IgD-negative memory B cell (primary cell): ENCODE data around the gene CNFN. TPM values are rescaled to one million over a fixed set of nuclear protein-coding genes. Genes with fewer than 3 reads are reported as not detected.

ENCODE experiments used
- H3K27ac Mint-ChIP-seq, 3 donors: one replicate each; pipeline ENCODE4 v1.8.0; 2020 to 2022; ENCODE audit warnings: mild to moderate bottlenecking in 3 of 3, mixed read lengths in 3 of 3, moderate library complexity in 1 of 3
- H3K27me3 Mint-ChIP-seq: one replicate; pipeline ENCODE4 v1.8.0; 2021; ENCODE audit warnings: mixed read lengths
- H3K36me3 Mint-ChIP-seq: one replicate; pipeline ENCODE4 v1.8.0; 2020; ENCODE audit warnings: mild to moderate bottlenecking, mixed read lengths
- H3K4me1 Mint-ChIP-seq, 3 donors: one replicate each; pipeline ENCODE4 v1.8.0; 2020 to 2022; ENCODE audit warnings: mixed read lengths in 3 of 3, mild to moderate bottlenecking in 1 of 3
- H3K4me3 Mint-ChIP-seq, 4 donors: one replicate each; pipeline ENCODE4 v1.8.0; 2020 to 2022; ENCODE audit warnings: mild to moderate bottlenecking in 4 of 4, mixed read lengths in 4 of 4, moderate library complexity in 3 of 4
- H3K9me3 Mint-ChIP-seq, 3 donors: one replicate each; pipeline ENCODE4 v1.8.0; 2020 to 2021; ENCODE audit warnings: mixed read lengths in 3 of 3, mild to moderate bottlenecking in 1 of 3
- polyA plus RNA-seq: library from polyadenylated mRNA; unstranded; fragments of 300-500 nt; fragmentation: Illumina TruSeq; gene quantifications from one replicate; pipeline ENCODE4 v1.2.3, GENCODE V29; 2021

Gene CNFN
- polyA plus RNA-seq, 1 donor from 2014 or later = 42.5 TPM

- H3K4me1 Mint-ChIP-seq = peaks cover 20 to 36% (median 28%) of the 10 kb centered on the region in 3 donors
- no peaks in the 10 kb centered on the region for H3K36me3 Mint-ChIP-seq
- peak overlapping the region; percentile 74 to 86 (median 81) for H3K27ac Mint-ChIP-seq
- peak overlapping the region in 2 of 4 donors; percentile 27 to 100 for H3K4me3 Mint-ChIP-seq
- no peaks in the 10 kb centered on the region for H3K27me3 Mint-ChIP-seq
- H3K9me3 Mint-ChIP-seq = no peaks in the 10 kb centered on the region
These were observed 31.0 kb upstream of the CNFN start for GRCh38 chr19:42421101-42421500.

- Mint-ChIP-seq H3K36me3 (no peaks in the 10 kb centered on the region), H3K27ac (peak overlapping the region; percentile 8 to 81 (median 51)), H3K4me1 (peaks cover 20 to 36% (median 28%) of the 10 kb centered on the region in 3 donors), H3K4me3 (peak overlapping the region; percentile 55 to 74 (median 64)), H3K27me3 (no peaks in the 10 kb centered on the region), H3K9me3 (no peaks in the 10 kb centered on the region)
These were observed 30.0 kb upstream of the CNFN start for GRCh38 chr19:42420055-42420544.

- H3K4me3 Mint-ChIP-seq = no peak overlapping the region
- peaks cover 20 to 35% (median 29%) of the 10 kb centered on the region in 3 donors for H3K4me1 Mint-ChIP-seq
- no peaks in the 10 kb centered on the region for H3K36me3 Mint-ChIP-seq
- H3K9me3 Mint-ChIP-seq = no peaks in the 10 kb centered on the region
- no peak overlapping the region for H3K27ac Mint-ChIP-seq
- H3K27me3 Mint-ChIP-seq = no peaks in the 10 kb centered on the region
These were observed 29.2 kb upstream of the CNFN start for GRCh38 chr19:42419309-42419708.

GRCh38 chr19:42412661-42413076 lies 22.6 kb upstream of the CNFN start:
- no peaks in the 10 kb centered on the region for H3K9me3 Mint-ChIP-seq
- H3K4me1 Mint-ChIP-seq = peaks cover 0 to 4% (median 2%) of the 10 kb centered on the region in 3 donors
- no peaks in the 10 kb centered on the region for H3K36me3 Mint-ChIP-seq
- H3K4me3 Mint-ChIP-seq = no peak overlapping the region
- H3K27ac Mint-ChIP-seq = no peak overlapping the region
- no peaks in the 10 kb centered on the region for H3K27me3 Mint-ChIP-seq

DNA sequence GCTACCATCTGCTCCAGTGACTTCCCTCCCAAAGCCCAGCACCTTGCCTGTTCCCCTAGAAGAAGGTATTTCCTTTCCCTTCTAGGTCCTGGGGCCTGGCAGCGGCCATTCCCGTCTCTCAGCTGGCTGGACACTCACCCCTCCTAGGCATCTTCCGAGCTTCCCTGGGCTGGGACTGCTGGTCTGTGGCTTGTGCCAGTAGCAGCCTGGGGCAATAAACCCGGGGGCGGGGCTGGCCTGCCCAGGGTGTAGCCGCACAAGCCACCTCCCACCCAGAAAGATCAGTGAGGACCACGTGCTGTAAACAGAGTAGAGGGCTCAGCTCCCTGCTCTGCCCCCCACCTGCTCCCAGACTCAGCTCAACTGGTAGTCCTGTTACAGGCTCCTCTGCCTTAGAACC lies 22.1 kb upstream of the CNFN start:
- H3K4me3 Mint-ChIP-seq = no peak overlapping the region
- no peaks in the 10 kb centered on the region for H3K36me3 Mint-ChIP-seq
- H3K27ac Mint-ChIP-seq = no peak overlapping the region
- H3K27me3 Mint-ChIP-seq = no peaks in the 10 kb centered on the region
- H3K4me1 Mint-ChIP-seq = peaks cover 0 to 4% (median 2%) of the 10 kb centered on the region in 3 donors
- H3K9me3 Mint-ChIP-seq = no peaks in the 10 kb centered on the region

- Mint-ChIP-seq H3K4me3 (no peak overlapping the region), H3K9me3 (no peaks in the 10 kb centered on the region), H3K4me1 (peaks cover 0 to 4% (median 2%) of the 10 kb centered on the region in 3 donors), H3K36me3 (no peaks in the 10 kb centered on the region), H3K27ac (no peak overlapping the region), H3K27me3 (no peaks in the 10 kb centered on the region)
These were observed 21.6 kb upstream of the CNFN start for GRCh38 chr19:42411581-42412178.

DNA sequence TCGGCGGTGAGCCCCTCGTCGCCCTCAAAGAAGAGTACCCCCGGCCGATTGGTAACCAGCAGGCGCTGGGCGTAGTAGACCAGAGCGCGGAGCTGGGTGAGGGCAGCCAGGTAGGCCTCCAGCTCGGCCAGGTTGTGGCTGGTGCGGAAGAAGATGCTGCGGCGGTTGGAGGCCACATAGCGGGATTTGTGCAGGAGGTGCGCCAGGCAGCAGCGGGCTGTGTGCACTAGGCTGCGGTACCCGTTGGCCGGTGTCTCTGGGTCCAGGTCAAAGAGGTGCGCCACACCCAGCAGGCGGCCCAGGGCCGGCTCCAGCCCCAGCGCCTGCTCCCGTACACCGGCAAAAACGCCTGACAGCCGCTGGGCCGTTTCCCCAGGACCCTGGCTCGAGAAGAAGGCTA lies 20.3 kb upstream of the CNFN start:
- H3K4me3 Mint-ChIP-seq = no peak overlapping the region
- no peaks in the 10 kb centered on the region for H3K27me3 Mint-ChIP-seq
- no peaks in the 10 kb centered on the region for H3K36me3 Mint-ChIP-seq
- no peak overlapping the region for H3K27ac Mint-ChIP-seq
- no peaks in the 10 kb centered on the region for H3K9me3 Mint-ChIP-seq
- peaks cover 0 to 4% (median 2%) of the 10 kb centered on the region in 3 donors for H3K4me1 Mint-ChIP-seq

- H3K27ac Mint-ChIP-seq = no peak overlapping the region
These were observed 19.4 kb upstream of the CNFN start for GRCh38 chr19:42409477-42409876.

DNA sequence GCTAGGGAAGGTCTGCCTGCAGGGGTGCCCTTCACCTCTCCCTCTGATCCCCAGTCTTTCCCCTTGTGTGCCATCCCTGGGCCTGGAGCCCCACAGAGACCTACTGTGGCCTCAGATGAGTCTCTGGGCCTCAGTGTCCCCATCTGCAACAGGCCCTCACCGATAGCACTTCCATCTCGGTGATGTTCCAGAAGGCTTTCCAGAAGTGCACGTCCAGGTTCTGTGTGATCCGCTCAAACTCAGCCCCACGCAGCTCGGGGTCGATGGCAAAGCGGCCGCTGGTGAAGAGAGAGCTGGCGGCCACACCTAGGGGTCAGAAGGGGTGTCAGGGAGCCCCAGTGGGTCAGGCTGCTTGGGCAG lies 17.7 kb upstream of the CNFN start:
- no peaks in the 10 kb centered on the region for H3K27me3 Mint-ChIP-seq
- H3K27ac Mint-ChIP-seq = no peak overlapping the region
- peaks cover 2% of the 10 kb centered on the region for H3K36me3 Mint-ChIP-seq
- H3K9me3 Mint-ChIP-seq = no peaks in the 10 kb centered on the region
- H3K4me3 Mint-ChIP-seq = no peak overlapping the region
- peaks cover 0 to 2% (median 2%) of the 10 kb centered on the region in 3 donors for H3K4me1 Mint-ChIP-seq

More at GRCh38 chr19:42409477-42409876, 19.4 kb upstream of the CNFN start:
- Mint-ChIP-seq H3K4me1 (peaks cover 0 to 4% (median 2%) of the 10 kb centered on the region in 3 donors), H3K36me3 (no peaks in the 10 kb centered on the region), H3K27me3 (no peaks in the 10 kb centered on the region), H3K9me3 (no peaks in the 10 kb centered on the region), H3K4me3 (no peak overlapping the region)

DNA sequence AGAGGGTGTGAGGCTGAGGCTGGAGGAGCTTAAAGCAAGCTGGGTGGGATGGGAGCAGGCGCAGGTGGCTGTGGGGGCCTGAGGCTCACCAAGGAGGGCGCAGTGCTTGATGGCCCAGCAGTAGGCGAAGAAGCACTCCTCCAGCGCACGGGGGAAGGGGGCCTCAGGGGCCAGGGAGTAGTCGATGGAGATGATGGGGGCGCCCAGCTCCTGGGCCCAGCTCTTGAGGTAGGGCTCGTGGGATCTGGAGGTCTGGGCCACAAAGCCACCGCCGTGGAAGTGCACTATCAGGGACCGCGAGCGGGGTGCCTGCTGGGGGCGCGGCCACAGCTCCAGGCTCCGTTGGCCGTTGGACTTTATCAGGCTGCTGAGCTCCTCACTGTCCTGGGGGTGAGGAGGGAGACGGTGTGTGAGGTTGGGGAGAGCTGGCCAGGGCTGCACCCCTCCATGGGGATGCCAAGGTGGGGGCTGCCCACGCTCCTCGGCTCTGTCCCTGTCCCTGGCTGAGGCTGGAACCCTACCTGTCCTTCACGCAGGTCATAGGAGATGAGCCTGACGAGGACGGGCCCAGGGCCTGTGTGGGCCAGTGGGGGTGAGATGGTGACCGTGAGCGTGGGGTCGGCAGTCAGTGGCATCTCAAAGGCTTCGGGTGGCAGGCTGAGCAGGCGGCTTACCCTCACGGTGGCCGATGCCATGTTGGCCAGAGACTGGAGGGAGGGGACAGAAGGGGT lies 17.2 kb upstream of the CNFN start:
- peaks cover 2% of the 10 kb centered on the region for H3K36me3 Mint-ChIP-seq
- no peaks in the 10 kb centered on the region for H3K27me3 Mint-ChIP-seq
- no peak overlapping the region for H3K4me3 Mint-ChIP-seq
- no peaks in the 10 kb centered on the region for H3K9me3 Mint-ChIP-seq
- H3K4me1 Mint-ChIP-seq = peaks cover 0 to 4% (median 2%) of the 10 kb centered on the region in 3 donors
- no peak overlapping the region for H3K27ac Mint-ChIP-seq

DNA sequence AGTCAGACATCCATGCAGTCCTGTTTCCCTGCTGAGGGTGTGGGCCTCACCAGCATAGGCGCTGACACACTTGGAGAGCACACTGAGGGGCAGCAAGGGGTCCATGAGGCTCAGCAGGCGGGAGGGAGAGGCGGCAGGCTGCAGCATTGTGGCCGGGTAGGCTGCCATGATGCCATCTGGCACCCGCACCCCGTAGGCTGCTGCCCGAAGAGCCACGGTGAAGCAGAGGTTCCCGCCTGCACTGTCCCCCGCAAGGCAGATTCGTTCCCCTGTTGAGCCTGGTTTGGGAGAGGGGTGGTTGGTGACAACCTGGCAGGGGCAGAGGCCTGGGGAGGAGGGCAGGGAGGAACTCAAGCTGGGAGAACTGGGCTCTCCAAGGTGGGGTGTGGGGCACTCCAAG lies 16.0 kb upstream of the CNFN start:
- H3K27ac Mint-ChIP-seq = no peak overlapping the region
- peaks cover 2 to 5% (median 4%) of the 10 kb centered on the region in 3 donors for H3K4me1 Mint-ChIP-seq

DNA sequence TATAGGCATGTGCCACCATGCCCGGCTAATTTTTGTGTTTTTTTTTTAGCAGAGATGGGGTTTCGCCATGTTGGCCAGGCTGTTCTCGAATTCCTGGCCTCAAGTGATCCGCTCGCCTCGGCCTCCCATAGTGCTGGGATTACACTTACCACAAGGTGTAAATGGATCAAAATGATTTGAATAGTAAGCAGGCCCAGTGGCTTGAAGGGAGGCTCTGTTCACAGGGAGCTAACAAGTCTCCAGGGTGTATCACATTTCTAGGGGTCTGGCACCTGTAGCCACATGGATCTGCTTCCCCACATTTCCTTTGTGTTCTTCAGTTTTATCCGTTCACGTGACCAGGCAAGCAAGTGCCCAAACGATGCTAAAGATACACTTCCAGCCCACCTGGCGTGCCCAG lies 13.5 kb upstream of the CNFN start:
- Mint-ChIP-seq H3K4me3 (peak overlapping the region in 3 of 4 donors; percentile 30 to 88 (median 58)), H3K27ac (no peak overlapping the region), H3K36me3 (peaks cover 4% of the 10 kb centered on the region), H3K9me3 (no peaks in the 10 kb centered on the region), H3K4me1 (peaks cover 13 to 14% (median 14%) of the 10 kb centered on the region in 3 donors), H3K27me3 (no peaks in the 10 kb centered on the region)

More for the DNA sequence above, 16.0 kb upstream of the CNFN start:
- Mint-ChIP-seq H3K36me3 (peaks cover 2% of the 10 kb centered on the region), H3K27me3 (no peaks in the 10 kb centered on the region), H3K4me3 (no peak overlapping the region), H3K9me3 (no peaks in the 10 kb centered on the region)

DNA sequence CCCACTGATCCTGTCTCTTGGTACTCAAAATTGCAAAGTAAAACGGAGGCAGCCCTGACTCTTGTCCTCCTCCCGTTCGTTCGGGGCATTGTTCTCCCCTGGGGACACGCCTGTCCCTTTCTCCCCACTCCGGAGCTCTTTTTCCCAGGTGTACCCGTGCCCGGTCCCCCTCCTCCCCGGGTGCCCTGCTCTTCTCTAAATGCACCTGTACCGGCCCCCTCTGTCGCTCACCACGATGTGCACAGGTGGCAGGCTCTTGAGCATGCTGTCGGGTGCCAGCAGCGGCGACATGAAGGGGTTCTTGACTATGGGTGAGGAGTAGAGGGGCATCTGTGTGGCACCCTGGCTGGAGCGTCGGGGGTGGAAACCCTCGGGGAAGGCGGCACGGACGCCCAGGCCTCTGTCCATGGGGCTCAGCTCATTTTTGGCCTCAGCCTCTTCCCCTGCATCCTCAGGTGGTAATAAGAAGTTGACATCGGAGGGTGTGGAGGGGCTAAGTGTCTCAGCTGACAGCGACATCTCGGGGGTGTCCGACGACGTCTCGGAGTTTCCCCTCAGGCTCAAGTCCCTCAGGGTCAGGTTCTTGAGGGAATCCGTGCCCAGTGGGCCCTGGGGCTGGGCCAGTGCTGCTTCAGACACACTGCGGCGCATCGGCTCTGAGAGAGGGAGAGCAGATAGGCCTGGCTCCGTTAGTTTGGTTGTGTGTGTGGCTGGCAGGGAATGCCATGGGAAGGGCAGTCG lies 12.4 kb upstream of the CNFN start:
- H3K36me3 Mint-ChIP-seq = peaks cover 6% of the 10 kb centered on the region
- H3K4me1 Mint-ChIP-seq = peaks cover 14 to 18% (median 18%) of the 10 kb centered on the region in 3 donors
- H3K27me3 Mint-ChIP-seq = no peaks in the 10 kb centered on the region

DNA sequence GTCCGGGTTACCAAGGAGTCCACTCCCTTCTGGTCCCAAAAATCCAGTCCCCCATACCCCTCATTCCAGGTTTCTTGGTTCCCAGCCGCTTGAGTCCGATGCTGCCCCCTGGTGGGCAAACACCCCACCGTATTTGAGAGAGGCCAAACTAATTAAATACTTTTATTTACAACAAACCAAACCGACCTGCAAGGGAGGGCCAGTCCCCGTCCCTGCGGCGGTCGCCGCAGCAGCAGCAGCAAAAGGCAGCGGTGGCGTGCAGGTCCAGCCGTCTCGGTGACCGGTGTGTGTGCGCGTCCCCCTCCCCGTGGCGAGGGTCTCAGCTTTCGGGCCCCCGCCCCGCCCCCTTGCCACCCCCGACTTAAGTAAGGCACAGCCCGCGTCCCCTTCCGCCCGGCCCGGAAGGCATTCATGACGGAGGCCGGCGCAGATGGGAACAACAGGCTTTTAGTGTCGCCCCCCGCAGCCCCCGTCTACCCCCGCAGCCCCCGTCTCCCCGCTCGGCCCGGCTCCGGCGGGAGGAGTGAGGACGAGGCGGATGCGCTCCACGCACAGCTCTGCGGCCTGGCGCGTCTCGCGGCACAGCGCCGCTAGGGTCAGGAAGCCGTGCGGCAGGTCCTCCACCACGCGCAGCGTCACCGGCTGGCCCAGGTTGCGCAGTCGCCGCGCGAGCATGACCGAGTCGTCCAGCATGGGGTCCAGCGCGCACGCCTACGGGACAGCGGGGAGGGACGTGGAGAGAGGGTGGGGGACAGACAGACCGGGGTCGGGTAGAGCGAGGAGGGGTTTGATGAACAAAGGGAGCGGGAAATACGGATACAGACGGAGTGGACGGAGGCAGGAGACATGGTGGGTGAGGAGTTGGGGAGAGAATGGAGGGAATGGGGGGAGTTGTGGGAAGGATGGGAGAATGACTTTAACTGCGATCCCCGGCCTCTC lies 11.5 kb upstream of the CNFN start:
- peak overlapping the region; percentile 36 to 86 (median 76) for H3K27ac Mint-ChIP-seq
- no peaks in the 10 kb centered on the region for H3K9me3 Mint-ChIP-seq
- H3K4me3 Mint-ChIP-seq = peak overlapping the region; percentile 84 to 90 (median 89)
- H3K4me1 Mint-ChIP-seq = peaks cover 18 to 24% (median 23%) of the 10 kb centered on the region in 3 donors
- H3K27me3 Mint-ChIP-seq = no peaks in the 10 kb centered on the region
- H3K36me3 Mint-ChIP-seq = peaks cover 6% of the 10 kb centered on the region

More for the DNA sequence above, 12.4 kb upstream of the CNFN start:
- no peaks in the 10 kb centered on the region for H3K9me3 Mint-ChIP-seq
- H3K4me3 Mint-ChIP-seq = peak overlapping the region; percentile 84 to 90 (median 89)
- peak overlapping the region in 2 of 3 donors; percentile 80 to 86 for H3K27ac Mint-ChIP-seq
